Measurements from ENCODE around the gene EDC3. TPM values are rescaled to one million over a fixed set of nuclear protein-coding genes. Genes with fewer than 3 reads are reported as not detected.
"Not testable (repeated sequence)": the region's sequence is repeated elsewhere in the genome, so short reads cannot be mapped to it uniquely, and the experiment has no call there.

Gene EDC3
- polyA plus RNA-seq, 3 donors, result 38.6 to 43.2 (median 41.9) TPM

- DNase-seq (ENCODE audit: low read depth in 3 of 3, low spot score in 2 of 3), result no peak
Measured at GRCh38 chr15:74710319-74711094, 14.7 kb upstream of the EDC3 start.

DNA sequence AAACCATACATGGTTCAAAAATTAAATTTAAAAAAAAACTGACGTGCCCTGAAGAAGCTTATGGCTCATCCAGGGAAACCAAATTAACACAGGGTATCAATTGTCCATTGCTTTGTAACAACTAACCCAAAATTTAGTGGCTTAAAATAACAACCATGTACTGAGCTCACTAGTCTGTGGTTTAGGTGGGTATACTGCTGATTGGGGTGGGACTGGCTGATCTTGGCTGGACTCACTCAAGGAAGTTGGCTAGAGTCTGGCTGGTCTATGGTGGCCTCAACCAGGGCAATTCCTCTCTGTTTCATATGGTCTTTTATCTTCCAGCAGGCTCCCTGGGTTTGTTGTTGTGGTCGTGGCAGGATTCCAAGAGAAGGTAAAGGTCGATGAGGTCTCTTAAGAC lies 14.1 kb upstream of the EDC3 start:
- no peak for DNase-seq (ENCODE audit: low read depth in 3 of 3, low spot score in 2 of 3)

DNA sequence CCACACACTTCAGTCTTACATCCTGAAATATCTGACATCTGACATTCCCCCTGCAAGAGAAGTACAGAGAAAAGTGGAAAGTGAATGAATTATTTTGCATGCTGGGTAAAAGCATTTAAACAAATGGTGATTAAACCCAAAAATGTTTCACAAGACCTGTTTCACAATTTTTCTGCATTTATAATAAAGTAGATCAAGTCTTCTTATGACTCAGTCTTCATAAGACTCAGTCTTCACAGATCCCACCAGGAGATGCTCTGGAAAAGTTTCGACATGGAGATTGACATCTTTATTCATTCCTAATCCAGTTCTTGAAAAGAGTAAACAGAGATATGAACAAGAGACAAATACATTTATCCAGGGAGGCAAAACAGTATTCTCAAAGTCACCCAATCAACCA lies 13.2 kb upstream of the EDC3 start:
- DNase-seq (ENCODE audit: low read depth in 3 of 3, low spot score in 2 of 3), result no peak

DNA sequence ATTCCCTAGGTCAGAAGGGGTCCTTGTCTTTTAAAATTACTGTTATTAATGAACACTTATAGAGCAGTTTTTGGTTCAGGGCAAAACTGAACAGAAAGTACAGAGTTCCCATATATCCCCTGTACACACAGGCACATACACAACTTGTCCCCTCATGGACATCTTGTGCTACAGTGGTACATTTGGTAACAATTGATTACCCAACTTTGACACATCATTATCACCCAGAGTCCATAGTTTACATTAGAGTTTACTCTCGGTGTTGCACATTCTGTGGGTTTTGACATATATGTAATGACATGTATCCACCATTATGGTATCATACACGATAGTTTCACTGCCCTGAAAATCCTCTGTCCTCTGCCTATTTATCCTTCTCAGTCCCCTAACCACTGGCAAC lies 984 bp upstream of the EDC3 start:
- no peak for DNase-seq (ENCODE audit: low read depth in 3 of 3, low spot score in 2 of 3)

- DNase-seq (ENCODE audit: low read depth in 3 of 3, low spot score in 2 of 3), result no peak
Measured at GRCh38 chr15:74696398-74696729, 540 bp upstream of the EDC3 start.

DNA sequence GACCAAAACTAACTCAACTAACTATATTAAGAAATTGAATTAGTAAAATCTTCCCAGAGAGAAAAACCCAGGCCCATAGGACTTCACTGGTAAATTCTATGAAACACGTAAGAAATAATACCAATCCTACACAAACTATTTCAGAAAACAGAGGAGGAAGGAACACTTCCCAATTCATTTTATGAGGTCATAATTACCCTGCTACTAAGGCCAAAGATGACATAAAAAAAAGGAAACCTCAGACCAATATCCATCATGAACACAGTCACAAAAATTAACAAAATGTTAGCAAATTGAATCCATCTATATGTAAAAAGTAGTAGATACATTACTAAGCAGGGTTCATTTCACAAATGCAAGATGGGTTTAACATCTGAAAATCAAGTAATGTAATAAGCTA lies 3.5 kb downstream of the EDC3 start:
- DNase-seq (ENCODE audit: low read depth in 3 of 3, low spot score in 2 of 3), result no peak

- no peak for DNase-seq (ENCODE audit: low read depth in 3 of 3, low spot score in 2 of 3)
Measured at GRCh38 chr15:74683758-74684157, 12.1 kb downstream of the EDC3 start.

- DNase-seq (ENCODE audit: low read depth in 3 of 3, low spot score in 2 of 3), result no peak
Measured at GRCh38 chr15:74682954-74683353, 12.9 kb downstream of the EDC3 start.

DNA sequence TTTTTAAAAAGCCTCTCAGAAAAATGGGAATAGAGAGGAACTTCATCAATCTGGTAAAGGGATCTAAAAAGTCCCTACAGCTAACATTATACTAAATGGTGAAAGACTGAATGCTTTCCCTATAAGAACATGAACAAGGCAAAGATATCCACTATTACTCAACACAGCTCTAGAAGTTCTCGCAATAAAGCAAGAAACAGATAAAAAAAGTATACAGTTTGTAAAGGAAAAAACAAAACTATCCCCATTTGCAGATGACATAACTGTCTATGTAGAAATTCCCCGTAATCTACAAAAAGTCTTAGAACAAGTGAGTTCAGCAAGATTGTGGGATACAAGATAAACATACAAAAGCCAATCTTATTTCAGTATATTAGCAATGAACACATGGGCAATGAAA lies 15.4 kb downstream of the EDC3 start:
- no peak for DNase-seq (ENCODE audit: low read depth in 3 of 3, low spot score in 2 of 3)

DNA sequence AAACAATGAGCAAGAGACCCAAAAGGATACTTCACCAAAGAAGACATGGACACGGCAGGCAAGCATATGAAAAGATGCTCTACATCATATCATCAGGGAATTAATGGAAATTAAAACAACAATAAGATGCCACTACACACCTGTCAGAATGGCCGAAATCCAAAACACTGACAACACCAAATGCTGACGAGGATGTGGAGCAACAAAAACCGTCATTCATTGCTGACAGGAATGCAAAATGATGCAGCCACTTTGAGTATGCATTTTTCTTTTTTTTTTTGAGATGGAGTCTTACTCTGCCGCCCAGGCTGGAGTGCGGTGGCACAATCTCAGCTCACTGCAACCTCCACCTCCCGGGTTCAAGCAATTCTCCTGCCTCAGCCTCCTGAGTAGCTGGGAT lies 19.0 kb downstream of the EDC3 start:
- DNase-seq (ENCODE audit: low read depth in 3 of 3, low spot score in 2 of 3), result no peak

DNA sequence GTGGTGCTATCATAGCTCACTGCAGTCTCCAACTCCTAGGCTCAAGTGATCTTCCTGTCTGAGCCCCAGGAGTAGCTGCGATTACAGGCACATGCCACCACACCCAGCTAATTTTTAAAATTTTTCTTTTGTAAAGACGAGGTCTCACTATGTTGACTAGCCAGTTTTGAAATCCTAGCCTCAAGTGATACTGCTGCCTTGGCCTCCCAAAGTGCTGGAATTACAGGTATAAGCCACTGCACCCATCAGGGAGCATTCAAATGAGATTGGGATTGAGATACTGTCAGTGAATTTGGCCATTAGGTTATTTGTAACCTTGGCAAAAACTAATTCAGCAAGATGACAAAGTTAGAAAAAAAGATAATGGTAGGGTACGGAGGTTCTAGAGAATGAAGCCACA lies 21.7 kb downstream of the EDC3 start:
- DNase-seq (ENCODE audit: low read depth in 3 of 3, low spot score in 2 of 3), result no peak

GRCh38 chr15:74669627-74670026 lies 26.2 kb downstream of the EDC3 start:
- no peak for DNase-seq (ENCODE audit: low read depth in 3 of 3, low spot score in 2 of 3)

- no peak for DNase-seq (ENCODE audit: low read depth in 3 of 3, low spot score in 2 of 3)
Measured at GRCh38 chr15:74667975-74668374, 27.8 kb downstream of the EDC3 start.

- DNase-seq (ENCODE audit: low read depth in 3 of 3, low spot score in 2 of 3), result no peak
Measured at GRCh38 chr15:74664670-74665069, 31.2 kb downstream of the EDC3 start.

GRCh38 chr15:74664028-74664616 lies 31.7 kb downstream of the EDC3 start:
- no peak for DNase-seq (ENCODE audit: low read depth in 3 of 3, low spot score in 2 of 3)

DNA sequence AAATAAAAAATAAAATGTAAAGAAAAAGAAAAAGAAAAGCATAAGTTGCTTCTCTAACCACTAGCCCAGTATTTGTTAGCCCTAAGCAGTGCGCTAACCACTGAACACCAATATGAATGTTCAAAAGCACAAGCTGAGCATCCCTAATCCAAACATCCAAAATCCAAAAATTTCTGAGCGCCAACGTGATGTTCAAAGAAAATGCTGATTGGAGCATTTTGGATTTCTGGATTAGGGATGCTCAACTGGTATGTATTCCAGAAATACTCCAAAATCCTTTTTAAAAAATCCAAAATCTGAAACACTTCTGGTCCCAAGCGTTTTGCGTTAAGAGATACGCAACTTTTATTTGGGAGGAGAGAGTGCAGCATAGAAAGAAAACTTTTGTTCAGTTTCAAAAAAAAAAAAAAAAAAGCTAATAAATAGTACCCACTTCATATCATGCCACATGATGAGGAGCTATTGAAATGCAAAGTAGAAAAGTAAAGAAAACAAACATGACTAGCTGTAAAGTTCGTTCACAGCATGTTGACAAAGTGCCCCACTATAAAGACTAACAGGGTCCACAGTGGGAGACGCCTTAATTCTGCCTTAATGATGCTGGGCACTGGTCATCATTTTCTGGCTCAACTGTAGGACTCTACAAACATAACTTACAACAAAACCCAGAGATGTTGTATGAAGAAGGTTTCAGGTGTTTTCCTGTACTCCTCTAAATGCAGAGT lies 32.4 kb downstream of the EDC3 start:
- DNase-seq (ENCODE audit: low read depth in 3 of 3, low spot score in 2 of 3), result no peak

DNA sequence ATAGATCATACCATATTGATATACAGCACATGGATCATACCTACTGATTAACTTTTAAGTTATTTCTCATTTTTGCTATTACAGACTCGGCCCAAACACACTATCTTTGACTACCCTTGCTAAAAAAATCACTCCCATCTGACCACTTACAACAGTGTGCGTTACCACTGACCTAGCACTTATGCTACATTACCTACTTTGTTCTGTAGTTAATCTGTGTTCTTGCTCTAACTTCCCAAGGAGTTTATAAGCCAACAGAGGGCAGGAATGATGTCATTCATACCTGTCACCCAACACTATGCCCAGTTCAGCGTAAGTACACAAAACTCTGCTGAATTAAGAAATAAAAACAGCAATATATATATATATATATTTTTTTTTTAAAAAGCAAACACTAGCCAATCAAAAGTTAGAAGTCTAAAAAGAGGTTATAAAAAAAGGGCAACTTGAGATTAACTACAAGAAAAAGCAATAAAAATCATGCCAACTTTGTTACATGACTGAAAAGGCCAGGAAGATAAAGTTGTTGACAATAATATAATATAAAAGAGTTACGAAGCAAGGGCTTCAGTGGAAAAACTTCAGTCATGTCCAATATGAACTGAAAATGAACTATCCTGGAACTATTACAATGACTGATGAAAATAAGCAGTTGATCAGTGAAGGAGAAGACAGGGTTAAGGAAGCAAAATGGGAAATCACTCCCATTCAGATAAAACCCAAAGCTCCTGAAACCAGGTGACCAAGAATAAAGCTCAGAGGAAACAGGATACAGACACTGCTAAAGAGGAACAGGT lies 33.6 kb downstream of the EDC3 start:
- no peak for DNase-seq (ENCODE audit: low read depth in 3 of 3, low spot score in 2 of 3)

GRCh38 chr15:74661280-74661679 lies 34.5 kb downstream of the EDC3 start:
- not testable (repeated sequence) for DNase-seq (ENCODE audit: low read depth in 3 of 3, low spot score in 2 of 3)

DNA sequence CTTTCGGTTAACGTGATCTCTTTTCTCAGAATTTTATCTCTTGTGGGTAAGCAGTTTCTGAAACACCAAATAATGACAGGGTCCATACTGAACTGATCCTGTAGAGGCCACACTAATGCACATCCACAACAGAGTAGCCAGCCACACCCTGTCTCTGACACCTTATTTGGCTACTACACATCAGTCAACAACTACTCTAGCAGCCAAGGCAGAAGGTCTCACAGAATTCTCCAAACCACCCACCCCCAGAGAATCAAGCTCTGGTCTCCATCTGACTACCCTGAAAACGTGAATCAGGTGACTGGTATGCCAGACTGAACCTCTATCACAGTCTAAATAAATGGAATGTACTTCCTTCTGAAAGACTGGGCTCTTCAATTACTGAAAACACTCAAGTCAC lies 38.0 kb downstream of the EDC3 start:
- no peak for DNase-seq (ENCODE audit: low read depth in 3 of 3, low spot score in 2 of 3)

DNA sequence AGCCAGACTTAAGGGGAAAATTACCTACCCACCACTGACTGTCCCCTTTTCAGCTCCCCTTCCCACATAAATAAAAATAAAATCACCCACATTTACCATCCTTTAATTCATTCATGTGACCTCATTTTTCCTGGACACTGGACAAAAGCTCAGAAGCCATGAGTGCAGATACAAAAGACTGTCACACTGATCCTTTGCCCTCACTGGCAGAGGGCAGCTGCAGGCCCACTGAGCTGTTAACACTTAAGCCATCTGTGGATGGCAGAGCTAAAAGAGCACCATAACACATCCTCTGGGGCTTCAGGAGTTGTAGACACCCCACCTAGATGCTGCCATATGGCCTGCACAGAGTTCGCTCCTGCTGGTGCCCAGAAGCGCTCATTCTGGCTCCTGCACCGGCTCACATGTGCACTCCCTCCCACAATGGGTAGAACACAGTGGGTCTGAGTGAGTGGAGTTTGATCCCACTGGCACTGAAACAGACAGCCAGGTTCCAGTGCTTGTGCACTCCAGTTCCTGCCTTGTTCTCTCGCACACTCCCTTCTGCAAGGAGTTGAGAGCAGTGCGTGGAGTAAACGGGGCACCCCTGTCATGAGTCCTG lies 38.8 kb downstream of the EDC3 start:
- DNase-seq (ENCODE audit: low read depth in 3 of 3, low spot score in 2 of 3), result no peak

- no peak for DNase-seq (ENCODE audit: low read depth in 3 of 3, low spot score in 2 of 3)
Measured at GRCh38 chr15:74655424-74655823, 40.4 kb downstream of the EDC3 start.
